ENCODE results near the gene SCN1B.
A peak's percentile ranks its signal among the peaks of the same experiment; 100 is the strongest.
"Not testable (repeated sequence)": the region's sequence is repeated elsewhere in the genome, so short reads cannot be mapped to it uniquely, and the experiment has no call there.

Gene SCN1B

DNA sequence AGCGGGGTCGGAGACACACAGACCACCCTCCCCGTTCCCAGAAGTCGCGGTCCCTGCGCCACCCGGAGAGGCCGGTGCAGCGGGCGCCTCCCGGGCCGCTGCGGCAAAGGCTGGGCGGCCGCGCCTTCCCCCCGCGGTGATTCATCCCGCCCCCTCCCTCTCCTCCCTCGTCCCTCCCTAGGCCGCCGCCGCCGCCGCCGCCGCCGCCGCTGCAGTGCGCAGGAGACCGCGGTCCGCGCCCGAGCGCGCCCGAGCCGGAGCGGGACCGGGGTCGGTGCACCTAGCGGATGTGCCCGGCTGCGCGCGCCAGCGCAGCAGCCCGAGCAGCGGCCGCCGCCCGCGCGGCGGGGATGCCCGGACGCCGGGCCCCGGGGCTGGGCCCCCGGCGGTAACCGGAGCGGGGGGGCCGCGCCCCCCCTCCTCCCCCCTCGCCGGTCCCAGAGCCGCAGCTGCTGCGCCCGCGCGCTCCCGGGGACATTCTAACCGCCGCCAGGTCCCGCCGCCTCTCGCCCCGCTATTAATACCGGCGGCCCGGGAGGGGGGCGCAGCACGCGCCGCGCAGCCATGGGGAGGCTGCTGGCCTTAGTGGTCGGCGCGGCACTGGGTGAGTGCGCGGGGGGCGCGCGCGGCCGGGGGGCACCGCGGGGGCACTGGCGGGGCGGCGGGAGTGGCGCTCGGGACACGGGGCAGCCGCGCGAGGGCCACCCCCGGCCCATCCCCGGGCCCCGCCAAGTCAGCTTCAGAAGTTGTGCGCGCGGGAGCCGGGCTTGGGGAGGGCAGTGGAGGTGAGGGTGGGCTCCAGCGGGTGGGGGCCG is at the start of gene SCN1B:
SCN1B (plus strand) TSS at position 214 of the 815 bp plus-strand sequence; CDS start at position 565, 351 bp downstream.
- peak; percentile 75 for DNase-seq (ENCODE audit: insufficient read length, low spot score)
- peak; percentile 38 for FAIRE-seq

DNA sequence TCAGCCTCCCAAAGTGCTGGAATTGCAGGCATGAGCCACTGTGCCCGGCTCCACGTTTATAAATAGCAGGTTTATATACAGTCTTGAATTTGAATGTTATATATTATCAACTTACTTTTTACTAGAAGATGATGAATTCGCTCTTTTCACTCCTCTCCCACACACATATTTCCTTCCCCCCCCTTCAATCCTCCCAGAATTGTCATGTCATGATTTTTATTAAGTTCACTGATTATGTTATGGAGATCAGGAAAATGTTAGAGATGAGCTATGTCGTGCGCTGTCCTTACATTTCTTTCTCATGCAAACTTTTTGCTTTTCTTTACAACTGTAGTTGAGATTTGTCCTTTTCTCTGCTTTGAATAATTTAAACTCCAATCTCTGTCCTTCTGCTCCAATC is 48.0 kb upstream of the SCN1B start:
- FAIRE-seq, result no peak
- no peak for DNase-seq (ENCODE audit: insufficient read length, low spot score)

DNA sequence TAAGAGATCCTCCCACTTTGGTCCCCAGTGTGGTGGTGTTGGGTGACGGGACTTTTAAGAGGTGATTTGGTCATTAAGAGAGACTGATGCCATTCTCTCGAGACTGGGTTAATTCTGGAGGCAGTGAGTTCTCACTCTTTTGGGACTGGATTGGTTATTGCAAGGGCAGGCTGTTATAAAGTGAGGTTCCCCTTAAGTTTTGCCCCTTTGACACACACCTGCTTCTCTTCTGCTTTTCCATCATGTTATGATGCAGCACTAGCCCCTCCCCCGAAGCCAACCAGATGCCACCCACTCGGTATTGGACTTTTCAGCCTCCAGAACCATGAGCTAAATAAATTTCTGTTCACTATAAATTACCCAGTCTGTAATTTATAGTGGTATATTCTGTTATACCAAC is 46.5 kb upstream of the SCN1B start:
- no peak for FAIRE-seq
- no peak for DNase-seq (ENCODE audit: insufficient read length, low spot score)

DNA sequence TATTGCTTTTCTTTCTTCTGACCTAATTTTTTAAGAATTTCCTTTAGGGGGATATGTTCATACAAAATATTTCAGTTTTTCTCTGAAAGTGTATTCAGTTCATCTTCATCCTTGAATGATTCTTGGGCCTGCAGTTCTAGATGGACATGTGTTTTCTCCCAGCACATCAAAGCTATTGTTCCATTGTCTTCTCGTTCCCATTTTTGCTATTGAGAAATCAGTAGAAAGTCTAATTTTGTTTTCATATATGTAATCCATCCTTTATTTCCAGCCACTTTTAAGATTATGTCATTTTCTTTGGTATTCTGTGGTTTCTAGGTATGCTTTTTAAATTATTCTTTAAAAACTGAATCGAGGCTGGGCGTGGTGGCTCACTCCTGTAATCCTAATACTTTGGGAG is 46.0 kb upstream of the SCN1B start:
- FAIRE-seq, result no peak
- no peak for DNase-seq (ENCODE audit: insufficient read length, low spot score)

DNA sequence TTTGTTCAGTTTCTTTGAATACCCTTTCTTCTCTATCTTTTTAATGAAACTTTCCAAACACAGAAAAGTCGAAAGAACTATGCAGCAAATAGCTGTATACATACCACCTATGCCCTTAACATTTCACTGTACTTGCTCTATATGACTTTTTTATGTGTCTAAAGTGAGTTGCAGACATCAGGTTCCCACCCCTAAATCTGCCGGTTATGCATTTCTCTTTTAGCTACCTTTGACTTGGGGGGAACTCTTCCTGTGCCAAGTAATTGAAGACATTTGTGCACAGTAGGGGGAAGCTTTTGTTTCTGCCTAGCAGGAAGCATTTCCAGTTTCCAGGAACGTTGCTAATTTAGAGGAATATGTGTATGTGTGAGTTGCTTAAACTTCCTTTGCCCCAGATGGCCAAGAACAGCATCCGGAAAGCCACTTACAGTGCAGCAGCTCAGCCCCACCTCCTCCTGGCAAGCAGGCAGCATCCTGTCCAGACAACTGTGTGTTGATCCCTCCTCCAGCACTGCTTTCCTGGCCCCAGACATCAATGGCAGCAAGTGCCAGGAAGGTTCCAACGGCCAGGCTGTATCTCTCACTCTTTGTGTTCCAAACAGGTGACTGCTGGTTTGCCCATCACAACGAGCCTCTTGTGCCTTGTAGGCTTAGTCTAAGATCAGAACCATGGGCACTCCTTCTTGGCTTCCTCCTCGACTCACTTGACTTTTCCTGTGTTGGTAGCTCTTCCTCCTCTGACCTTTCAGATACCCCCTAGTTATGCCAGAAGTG is 44.8 kb upstream of the SCN1B start:
- peak; percentile 51 for FAIRE-seq
- no peak for DNase-seq (ENCODE audit: insufficient read length, low spot score)

DNA sequence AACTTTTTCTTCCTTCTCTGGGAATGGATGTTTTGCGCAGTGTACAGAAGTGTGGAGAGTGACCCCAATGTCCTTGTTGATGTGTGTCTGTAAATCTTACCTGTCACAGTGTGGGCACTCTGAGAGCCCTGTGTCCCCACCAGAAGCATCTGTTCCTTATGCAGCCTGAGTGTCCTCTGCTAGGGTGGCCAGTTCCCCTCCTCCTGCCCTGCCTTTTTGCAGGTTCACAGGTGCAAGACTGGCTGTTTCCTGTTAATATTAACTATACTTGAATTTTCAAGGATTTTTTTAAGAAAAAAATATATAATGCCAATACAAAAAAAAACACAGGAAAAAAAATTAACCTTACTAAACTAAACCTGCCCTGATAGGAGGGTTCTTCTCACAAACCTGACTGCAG is 42.2 kb upstream of the SCN1B start:
- FAIRE-seq, result no peak
- no peak for DNase-seq (ENCODE audit: insufficient read length, low spot score)

DNA sequence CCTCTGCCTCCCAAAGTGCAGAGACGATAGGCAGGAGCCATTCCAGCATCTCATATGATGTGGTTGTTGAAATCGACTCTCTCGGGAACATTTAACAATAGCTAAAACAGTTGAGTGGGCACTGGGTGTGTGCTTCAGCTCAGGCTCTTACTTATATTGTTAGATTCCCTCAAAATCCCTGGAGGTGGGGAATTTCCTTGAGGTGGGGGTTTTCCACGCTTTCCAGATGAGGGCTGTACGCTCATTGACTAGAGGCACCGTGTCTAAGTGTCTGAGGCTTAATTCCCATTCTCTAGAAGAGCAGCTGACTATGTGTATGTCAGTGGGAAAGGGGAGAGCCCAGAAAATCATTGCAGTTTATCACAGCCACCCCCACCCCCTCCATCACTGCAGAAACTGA is 41.0 kb upstream of the SCN1B start:
- no peak for FAIRE-seq
- no peak for DNase-seq (ENCODE audit: insufficient read length, low spot score)

DNA sequence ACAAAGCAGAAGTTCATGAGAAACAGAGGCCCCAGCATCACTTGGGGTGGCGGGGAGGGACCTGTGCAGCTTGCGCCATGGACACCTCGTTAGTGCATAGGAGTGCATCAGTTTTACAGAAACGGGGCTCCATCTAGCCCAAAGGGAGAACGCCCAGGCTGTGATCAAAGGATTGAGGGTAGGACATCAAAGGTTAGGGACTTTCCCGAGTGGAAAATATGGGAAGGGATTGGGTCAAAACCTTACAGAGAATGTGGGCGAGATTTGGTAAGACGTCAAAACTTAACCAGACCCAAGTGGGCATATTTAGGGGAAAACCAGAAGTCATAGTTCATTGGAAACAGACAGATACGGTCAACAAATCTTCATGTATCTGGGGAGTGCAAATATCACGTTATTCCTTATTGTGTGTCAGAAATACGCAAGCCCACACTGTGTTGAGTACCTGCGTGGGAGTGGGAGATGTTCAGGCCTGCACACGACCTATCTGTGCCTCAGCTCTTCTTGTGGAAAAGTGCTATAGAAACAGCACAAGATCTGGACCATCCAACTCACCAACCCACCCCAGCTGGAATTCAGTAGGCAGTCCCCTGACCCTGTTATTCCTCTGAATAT is 39.6 kb upstream of the SCN1B start:
- FAIRE-seq, result no peak

DNA sequence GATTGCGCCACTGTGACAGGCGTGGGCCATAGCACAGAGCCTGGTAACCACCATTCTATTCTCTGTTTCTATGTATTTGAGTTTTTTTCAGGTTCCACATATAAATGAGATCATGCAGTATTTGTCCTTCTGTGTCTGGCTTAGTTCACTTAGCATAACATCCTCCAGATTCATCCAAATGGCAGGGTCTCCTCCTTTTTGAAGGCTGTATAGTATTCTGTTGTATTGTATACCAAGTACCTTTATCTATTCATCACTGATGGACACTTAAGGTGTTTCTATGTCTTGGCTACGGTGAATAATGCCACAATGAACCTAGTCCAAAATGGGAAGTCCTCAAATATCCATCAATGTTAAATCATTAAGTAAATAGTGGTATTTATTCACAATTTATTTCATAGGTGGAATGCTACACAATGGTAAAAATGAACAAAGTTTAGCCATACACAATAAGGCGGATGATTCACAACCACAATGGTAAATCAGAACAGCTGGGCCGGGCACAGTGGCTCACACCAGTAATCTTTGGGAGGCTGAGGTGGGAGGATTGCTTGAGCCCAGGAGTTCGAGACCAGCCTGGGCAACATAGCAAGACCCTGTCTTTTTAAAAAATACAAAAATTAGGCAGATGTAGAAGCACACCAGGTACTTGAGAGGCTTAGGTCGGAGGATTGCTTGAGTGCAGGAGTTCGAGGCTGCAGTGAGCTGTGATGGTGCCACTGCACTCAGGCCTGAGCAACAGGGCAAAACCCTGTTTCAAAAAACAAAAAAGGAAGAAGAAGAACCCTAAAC is 38.5 kb upstream of the SCN1B start:
- DNase-seq (ENCODE audit: insufficient read length, low spot score) (no peak), FAIRE-seq (no peak)

More for the DNA sequence above, 39.6 kb upstream of the SCN1B start:
- DNase-seq (ENCODE audit: insufficient read length, low spot score), result no peak

DNA sequence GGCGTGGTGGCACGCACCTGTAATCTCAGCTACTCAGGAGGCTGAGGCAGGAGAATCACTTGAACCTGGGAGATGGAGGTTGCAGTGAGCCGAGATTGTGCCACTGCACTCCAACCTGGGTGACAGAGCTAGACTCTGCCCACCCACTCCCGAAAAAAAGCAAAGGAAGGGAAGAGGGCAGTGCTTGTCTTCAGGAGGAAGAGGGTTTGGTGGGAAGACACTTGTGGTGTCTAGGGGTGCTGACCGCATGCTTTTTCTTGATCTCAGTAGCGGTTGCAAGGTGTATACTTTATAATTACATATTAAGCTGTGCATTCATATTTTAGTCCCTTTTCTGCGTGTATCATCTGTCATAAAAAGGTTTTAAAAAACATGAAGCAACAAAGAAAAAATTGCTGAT is 37.7 kb upstream of the SCN1B start:
- FAIRE-seq; DNase-seq (ENCODE audit: insufficient read length, low spot score): not testable (repeated sequence)

DNA sequence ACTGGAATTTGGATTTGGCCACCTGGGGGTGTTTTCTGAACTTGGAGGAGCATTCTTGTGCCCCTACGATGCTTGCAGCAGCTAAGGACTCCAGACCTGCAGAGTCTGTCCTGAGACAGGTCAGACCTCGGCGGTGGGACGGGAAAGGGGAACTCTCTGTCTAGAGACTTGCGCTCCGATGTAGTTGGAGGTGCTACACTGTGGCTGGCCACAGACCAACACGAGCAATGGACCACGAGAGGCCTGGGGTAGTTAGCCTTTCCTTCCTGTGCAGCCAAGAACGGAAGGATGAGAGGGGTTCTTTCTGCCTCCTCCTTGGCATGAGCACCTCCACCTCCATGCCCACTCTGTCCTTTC is 36.0 kb upstream of the SCN1B start:
- DNase-seq (ENCODE audit: insufficient read length, low spot score) (no peak), FAIRE-seq (no peak)

DNA sequence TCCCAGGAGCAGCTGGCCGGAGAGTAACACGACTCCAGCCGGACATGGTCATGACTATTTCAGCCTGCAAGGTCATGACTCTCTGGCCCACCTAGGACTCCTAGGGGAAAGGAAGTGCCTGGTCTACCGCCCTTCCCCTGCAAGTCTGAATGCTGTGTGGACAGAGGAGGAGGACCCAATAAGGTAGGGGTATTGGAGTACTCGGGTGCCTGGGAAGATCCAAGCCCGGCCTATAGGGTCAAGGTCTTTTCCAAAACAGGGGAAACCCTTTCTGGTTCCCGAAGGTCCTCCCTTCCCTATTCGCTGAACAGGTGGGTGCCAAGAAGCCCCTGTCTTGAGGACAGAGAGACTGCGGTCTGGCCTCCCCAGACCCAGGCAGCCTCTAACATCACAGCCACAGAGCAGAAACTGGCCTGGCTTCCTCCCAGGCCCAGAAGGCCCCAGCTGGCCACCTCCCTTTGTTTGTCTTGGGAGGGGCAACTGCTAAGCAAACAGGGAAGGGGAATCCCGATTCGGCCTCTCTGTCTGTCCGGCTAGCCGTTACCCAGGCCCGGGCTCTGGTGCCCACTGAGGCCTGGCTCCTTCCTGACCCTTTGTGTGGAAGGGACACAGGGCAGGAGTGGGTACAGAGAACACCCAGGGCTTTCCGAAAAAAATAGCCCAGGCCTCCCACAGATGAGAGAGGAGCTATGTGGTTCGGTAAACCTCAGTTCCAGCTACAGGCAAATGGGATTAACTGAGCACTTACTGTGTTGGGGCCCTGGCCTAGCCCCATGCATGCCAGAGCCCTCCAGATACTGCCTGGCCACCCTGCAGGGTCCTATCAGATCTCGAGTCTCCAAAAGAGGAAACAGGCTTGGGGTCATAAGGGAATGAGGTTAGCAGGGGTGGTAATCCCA is 35.4 kb upstream of the SCN1B start:
- FAIRE-seq (no peak), DNase-seq (ENCODE audit: insufficient read length, low spot score) (no peak)

DNA sequence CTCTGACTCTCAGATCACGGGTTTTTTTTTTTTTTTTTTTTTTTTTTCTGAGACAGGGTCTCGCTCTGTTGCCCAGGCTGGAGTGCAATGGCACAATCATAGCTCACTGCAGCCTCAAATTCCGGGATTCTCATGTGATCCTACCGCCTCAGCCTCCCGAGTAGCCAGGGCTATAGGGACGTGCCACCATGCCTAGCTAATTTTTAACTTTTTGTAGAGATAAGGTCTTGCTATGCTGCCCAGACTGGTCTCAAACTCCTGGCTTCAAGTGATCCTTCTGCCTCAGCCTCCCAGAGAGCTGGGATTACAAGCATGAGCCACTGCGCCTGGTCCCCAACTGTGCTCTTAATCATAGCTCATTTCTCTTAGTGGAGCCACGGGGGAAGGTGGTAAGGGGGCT is 34.7 kb upstream of the SCN1B start:
- DNase-seq (ENCODE audit: insufficient read length, low spot score) (no peak), FAIRE-seq (no peak)

DNA sequence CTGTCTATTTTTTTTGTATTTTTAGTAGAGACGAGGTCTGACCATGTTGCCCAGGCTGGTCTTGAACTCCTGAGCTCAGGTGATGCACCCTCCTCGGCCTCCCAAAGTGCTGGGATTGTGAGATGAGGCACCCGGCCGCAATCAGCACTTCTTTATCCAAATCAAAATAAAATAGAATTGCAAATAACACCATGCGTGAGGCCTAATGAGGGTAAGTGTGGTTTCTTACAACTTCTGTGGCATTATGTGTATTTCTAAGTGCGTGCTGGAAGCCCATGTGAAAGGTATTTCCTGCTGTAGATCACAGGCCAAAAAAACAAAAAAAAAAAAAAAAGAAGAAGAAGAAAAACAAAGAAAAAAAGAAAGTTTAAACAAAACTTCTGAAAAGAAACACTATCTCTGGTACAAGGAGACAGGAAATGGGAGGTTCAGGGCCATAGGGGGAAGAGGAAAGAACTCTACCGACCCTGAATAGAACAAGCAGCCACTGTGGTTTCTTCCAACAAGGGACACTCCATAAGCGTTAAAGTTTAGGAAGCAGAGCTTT is 33.1 kb upstream of the SCN1B start:
- FAIRE-seq (no peak), DNase-seq (ENCODE audit: insufficient read length, low spot score) (no peak)

DNA sequence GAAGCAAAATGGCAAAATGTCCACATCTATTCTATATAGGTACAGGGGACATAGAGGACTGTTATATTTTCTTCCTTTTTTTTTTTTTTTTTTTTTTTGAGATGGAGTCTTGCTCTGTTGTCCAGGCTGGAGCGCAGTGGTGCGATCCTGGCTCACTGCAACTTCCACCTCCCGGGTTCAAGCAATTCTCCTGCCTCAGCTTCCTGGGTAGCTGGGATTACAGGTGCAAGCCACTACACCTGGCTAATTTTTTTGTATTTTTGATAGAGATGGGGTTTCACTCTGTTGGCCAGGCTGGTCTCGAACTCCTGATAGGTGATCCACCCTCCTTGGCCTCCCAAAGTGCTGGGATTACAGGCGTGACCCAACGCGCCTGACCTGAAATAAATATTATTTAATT is 32.0 kb upstream of the SCN1B start:
- not testable (repeated sequence) for DNase-seq (ENCODE audit: insufficient read length, low spot score); FAIRE-seq

DNA sequence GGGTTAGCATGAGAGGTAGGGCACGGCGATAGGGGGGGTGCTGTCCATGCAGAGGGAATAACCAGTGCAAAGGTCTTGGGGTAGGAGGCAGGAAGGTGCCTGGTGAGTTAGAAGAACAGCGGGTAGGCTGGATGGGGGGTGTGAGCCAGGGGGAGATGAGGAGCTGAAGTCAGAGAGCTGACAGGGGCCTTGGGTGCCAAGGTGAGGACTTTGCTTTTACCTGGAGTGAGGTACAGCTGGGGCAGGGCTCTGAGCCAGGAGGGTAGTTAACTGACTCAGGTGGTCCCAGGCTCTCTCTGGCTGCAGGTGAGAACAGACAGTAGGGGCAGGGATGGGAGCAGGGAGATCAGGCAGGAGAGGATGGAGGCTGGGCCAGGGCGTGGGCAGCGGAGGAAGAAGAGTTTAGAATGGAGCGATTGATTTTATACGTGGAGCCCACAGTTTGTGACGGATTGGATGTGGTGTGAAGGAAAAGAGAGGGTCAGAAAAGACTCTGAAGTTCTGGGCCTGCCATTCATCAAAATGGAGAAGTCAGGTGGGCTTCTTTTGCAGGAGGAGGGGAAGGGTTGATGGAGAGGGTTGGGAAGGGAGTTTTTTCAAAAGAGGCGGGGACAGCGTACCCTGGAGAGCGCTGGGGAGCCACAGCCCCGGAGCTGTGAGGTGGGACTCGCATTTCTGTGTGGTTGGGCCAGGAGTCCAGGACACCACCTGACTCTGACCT is 31.3 kb upstream of the SCN1B start:
- DNase-seq (ENCODE audit: insufficient read length, low spot score) (no peak), FAIRE-seq (no peak)

DNA sequence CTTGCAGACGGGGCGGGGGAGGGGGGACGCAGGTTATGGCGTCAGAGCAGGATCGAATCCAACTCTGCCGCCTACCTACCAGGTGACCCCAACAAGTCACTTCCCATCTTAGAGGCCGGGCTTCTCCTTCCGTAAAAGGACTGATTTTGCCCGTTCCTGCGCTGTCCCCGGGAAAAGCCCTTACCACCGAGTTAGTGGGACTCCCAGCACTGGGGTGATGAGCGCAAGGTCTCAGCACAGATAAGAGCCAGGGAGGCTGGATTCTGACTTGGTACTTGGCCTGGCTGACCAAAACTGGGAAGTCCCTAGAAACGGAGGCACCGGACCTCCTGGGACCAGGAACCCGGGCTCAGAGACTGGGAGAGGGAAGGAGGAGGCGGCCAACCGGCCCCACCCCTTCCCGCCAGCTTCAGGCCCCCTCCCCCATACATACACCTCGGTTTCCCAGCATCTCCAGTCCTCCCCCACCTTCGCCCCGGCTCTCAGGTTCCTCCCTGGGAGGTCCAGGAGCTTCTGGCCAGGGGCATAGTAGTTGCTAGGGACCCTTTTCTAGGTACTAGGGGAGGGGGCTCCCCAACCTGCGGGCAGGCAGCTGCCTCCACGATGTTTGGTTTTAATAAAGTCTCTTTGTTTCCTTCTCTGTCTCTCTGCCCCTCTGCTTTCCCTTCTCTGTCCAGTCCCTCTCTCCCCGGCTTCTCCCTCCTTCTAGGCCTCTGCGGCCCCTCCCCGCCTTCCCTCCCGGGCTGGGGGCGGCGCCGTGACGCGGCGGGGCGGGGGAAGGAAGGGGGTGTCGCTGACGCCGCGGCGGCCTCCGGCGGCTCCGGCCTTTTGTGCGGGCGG is 30.6 kb upstream of the SCN1B start, which contains the start of gene GRAMD1A:
GRAMD1A (plus strand) TSS at position 826 of the 840 bp plus-strand sequence. CDS start 156 bp downstream, outside the sequence.
- peak; percentile 90 for FAIRE-seq

DNA sequence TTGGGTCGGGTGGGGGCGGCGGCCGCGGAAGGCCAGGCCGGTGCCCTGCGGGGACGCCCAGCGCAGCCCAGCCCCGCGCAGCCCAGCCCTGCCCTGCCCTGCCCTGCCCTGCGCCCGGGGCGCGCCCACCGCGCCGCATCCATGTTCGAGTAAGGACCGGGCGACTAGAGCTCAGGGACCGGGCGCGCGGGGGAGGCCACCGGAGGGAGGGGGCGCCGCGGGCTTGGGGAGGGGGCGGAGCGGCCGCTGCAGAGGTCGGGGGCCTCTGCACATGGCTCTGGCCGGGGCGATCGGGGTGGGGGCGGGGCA is 30.0 kb upstream of the SCN1B start:
- FAIRE-seq (no peak), DNase-seq (ENCODE audit: insufficient read length, low spot score) (no peak)

More for the DNA sequence above, 30.6 kb upstream of the SCN1B start, which contains the start of gene GRAMD1A:
- peak; percentile 86 for DNase-seq (ENCODE audit: insufficient read length, low spot score)
